H9 (cell line): ENCODE measurements around the gene SUN1. TPM values are rescaled to one million over a fixed set of nuclear protein-coding genes. Genes with fewer than 3 reads are reported as not detected.

Source experiments
- DNase-seq: peaks from one replicate; pipeline ENCODE4 v3.0.0-alpha.2; 2017
- H2AFZ ChIP-seq: one replicate; pipeline ENCODE4 v1.6.1; 2013; ENCODE audit warnings: mild to moderate bottlenecking, low read length, control low read depth, moderate library complexity
- H2AK5ac ChIP-seq: 2 replicates; pipeline ENCODE4 v1.6.1; 2013; ENCODE audit warnings: low read length, control low read depth, mixed read lengths; ENCODE audit not compliant: insufficient read length
- H2BK120ac ChIP-seq: one replicate; pipeline ENCODE4 v1.6.1; 2013; ENCODE audit warnings: low read depth, mild to moderate bottlenecking, low read length, control low read depth, inconsistent platforms; ENCODE audit not compliant: poor library complexity, severe bottlenecking
- H2BK12ac ChIP-seq: 2 replicates; pipeline ENCODE4 v1.6.1; 2013; ENCODE audit warnings: low read length, control low read depth, mixed read lengths, low read depth; ENCODE audit not compliant: insufficient read length
- H2BK15ac ChIP-seq: 2 replicates; pipeline ENCODE4 v1.6.1; 2013; ENCODE audit warnings: low read depth, low read length, control low read depth
- H2BK20ac ChIP-seq: one replicate; pipeline ENCODE4 v1.6.1; 2013; ENCODE audit warnings: low read depth, mild to moderate bottlenecking, low read length, control low read depth, inconsistent platforms; ENCODE audit not compliant: poor library complexity, severe bottlenecking
- H2BK5ac ChIP-seq: 2 replicates; pipeline ENCODE4 v1.6.1; 2013; ENCODE audit warnings: low read length, control low read depth, mixed read lengths; ENCODE audit not compliant: insufficient read length
- H3K14ac ChIP-seq: 2 replicates; pipeline ENCODE4 v1.6.1; 2013; ENCODE audit warnings: low read length, control low read depth; ENCODE audit not compliant: insufficient read depth
- H3K18ac ChIP-seq: 2 replicates; pipeline ENCODE4 v1.6.1; 2013; ENCODE audit warnings: low read depth, mild to moderate bottlenecking, mixed read lengths, low read length, control low read depth; ENCODE audit not compliant: insufficient read length
- H3K23ac ChIP-seq: 2 replicates; pipeline ENCODE4 v1.6.1; 2013; ENCODE audit warnings: low read length, control low read depth, mixed read lengths, low read depth; ENCODE audit not compliant: insufficient read length
- H3K23me2 ChIP-seq: 2 replicates; pipeline ENCODE4 v1.6.1; 2013; ENCODE audit warnings: low read depth, mild to moderate bottlenecking, mixed read lengths, low read length, control low read depth; ENCODE audit not compliant: insufficient read length, poor library complexity, severe bottlenecking
- H3K27ac ChIP-seq: 2 replicates; pipeline ENCODE4 v1.5.1; 2013; ENCODE audit warnings: low read length, control low read depth, mixed read lengths, low read depth; ENCODE audit not compliant: insufficient read length
- H3K27me3 ChIP-seq: 2 replicates; pipeline ENCODE4 v1.6.1; 2013; ENCODE audit warnings: low read length, control low read depth, inconsistent platforms; ENCODE audit not compliant: insufficient read depth
- H3K4ac ChIP-seq: 2 replicates; pipeline ENCODE4 v1.6.1; 2013; ENCODE audit warnings: low read depth, mild to moderate bottlenecking, control low read depth, inconsistent platforms, low read length, moderate library complexity
- H3K4me1 ChIP-seq: 2 replicates; pipeline ENCODE4 v1.6.1; 2013; ENCODE audit warnings: low read length, control low read depth, inconsistent platforms; ENCODE audit not compliant: insufficient read depth
- H3K4me2 ChIP-seq: 2 replicates; pipeline ENCODE4 v1.6.1; 2013; ENCODE audit warnings: low read length, control low read depth, mixed read lengths; ENCODE audit not compliant: insufficient read length, insufficient read depth
- H3K56ac ChIP-seq: 2 replicates; pipeline ENCODE4 v1.6.1; 2013; ENCODE audit warnings: low read depth, mild to moderate bottlenecking, mixed read lengths, low read length, control low read depth; ENCODE audit not compliant: insufficient read length
- H3K79me1 ChIP-seq: 2 replicates; pipeline ENCODE4 v1.6.1; 2013; ENCODE audit warnings: low read depth, mild to moderate bottlenecking, moderate library complexity, low read length, control low read depth, inconsistent platforms; ENCODE audit not compliant: insufficient read depth, poor library complexity, severe bottlenecking
- H3K79me2 ChIP-seq: 2 replicates; pipeline ENCODE4 v1.6.1; 2013; ENCODE audit warnings: low read length, control low read depth, inconsistent platforms; ENCODE audit not compliant: insufficient read depth
- H3K9ac ChIP-seq: 2 replicates; pipeline ENCODE4 v1.6.1; 2013; ENCODE audit warnings: low read length, control low read depth, mixed read lengths; ENCODE audit not compliant: insufficient read length; ENCODE audit errors: extremely low read depth
- H3K9me3 ChIP-seq: one replicate; pipeline ENCODE4 v1.6.1; 2013; ENCODE audit warnings: low read depth, low read length, inconsistent platforms; ENCODE audit not compliant: control insufficient read depth
- H3T11ph ChIP-seq: one replicate; pipeline ENCODE4 v1.6.1; 2013; ENCODE audit warnings: mild to moderate bottlenecking, low read length, control low read depth, inconsistent platforms
- H4K20me1 ChIP-seq: one replicate; pipeline ENCODE4 v1.6.1; 2013; ENCODE audit not compliant: control insufficient read depth, insufficient read length, insufficient read depth
- H4K5ac ChIP-seq: 2 replicates; pipeline ENCODE4 v1.6.1; 2013; ENCODE audit warnings: low read depth, mild to moderate bottlenecking, mixed read lengths, low read length, control low read depth; ENCODE audit not compliant: insufficient read length
- H4K8ac ChIP-seq: replicated peaks from 2 replicates; pipeline ENCODE4 v1.6.1; 2013; ENCODE audit warnings: low read length, control low read depth, mixed read lengths, low read depth; ENCODE audit not compliant: insufficient read length
- H4K91ac ChIP-seq: 2 replicates; pipeline ENCODE4 v1.6.1; 2013; ENCODE audit warnings: low read depth, mild to moderate bottlenecking, moderate library complexity, mixed read lengths, low read length, control low read depth; ENCODE audit not compliant: insufficient read length
- H3K27ac Mint-ChIP-seq, 3 experiments: 2 replicates in 2 of 3; 3 replicates in 1 of 3; pipeline ENCODE4 v1.8.0; 2020 to 2021; ENCODE audit warnings: mixed read lengths in 3 of 3, mild to moderate bottlenecking in 1 of 3, moderate library complexity in 1 of 3
- H3K27me3 Mint-ChIP-seq: 2 replicates; pipeline ENCODE4 v1.8.0; 2021; ENCODE audit warnings: low read depth, mild to moderate bottlenecking, moderate library complexity, mixed read lengths
- H3K36me3 Mint-ChIP-seq, 3 experiments: 2 replicates in 2 of 3; 3 replicates in 1 of 3; pipeline ENCODE4 v1.8.0; 2020 to 2021; ENCODE audit warnings: low read depth in 3 of 3, mixed read lengths in 3 of 3; ENCODE audit not compliant: insufficient read depth in 1 of 3
- H3K4me1 Mint-ChIP-seq, 2 experiments: 2 replicates each; pipeline ENCODE4 v1.8.0; 2020; ENCODE audit warnings: mixed read lengths in 2 of 2
- H3K4me3 Mint-ChIP-seq, 2 experiments: 2 replicates in 1 of 2; 3 replicates in 1 of 2; pipeline ENCODE4 v1.8.0; 2020 to 2021; ENCODE audit warnings: mild to moderate bottlenecking in 2 of 2, mixed read lengths in 2 of 2, moderate library complexity in 1 of 2
- H3K9me3 Mint-ChIP-seq, 2 experiments: 2 replicates in 1 of 2; 3 replicates in 1 of 2; pipeline ENCODE4 v1.8.0; 2020; ENCODE audit warnings: mild to moderate bottlenecking in 2 of 2, mixed read lengths in 2 of 2, moderate library complexity in 1 of 2
- CTCF ChIP-seq: fragments of 200-600 bp; sonication (generic); conservative IDR thresholded peaks from 3 replicates; pipeline ENCODE4 v1.8.0; 2021; ENCODE audit warnings: antibody characterized with exemption, mild to moderate bottlenecking
- WGBS: extraction: QIAGEN DNeasy Blood & Tissue Kit; methylation state at CpG from one replicate; pipeline ENCODE4 v1.1.7; 2013; ENCODE audit warnings: missing lambda C conversion rate, low lambda C conversion rate, mixed read lengths; ENCODE audit not compliant: insufficient read length; ENCODE audit errors: extremely low coverage; 5-methylcytosine and 5-hydroxymethylcytosine counted together
- total RNA-seq: library from RNA; stranded (reverse); gene quantifications from 2 replicates; pipeline ENCODE4 v1.2.1, GENCODE V29; 2021

SUN1 gene
- total RNA-seq, 1 experiment from 2014 or later = 118 TPM

GRCh38 chr7:904847-905246 is 72.6 kb downstream of the SUN1 start:
- Mint-ChIP-seq H3K4me1 (peaks cover 2 to 5% of the 10 kb centered on the region in 2 experiments; a peak in 1 of 4 replicates), H3K9me3 (no peaks in the 10 kb centered on the region; a peak in 1 of 5 replicates), H3K27me3 (peaks cover 23% of the 10 kb centered on the region), H3K36me3 (no peaks in the 10 kb centered on the region), H3K27ac (no peak overlapping the region), H3K4me3 (no peak overlapping the region)
- Histone ChIP-seq H4K8ac (no peak overlapping the region), H3K56ac (no peak overlapping the region), H3K23me2 (peaks cover 3% of the 10 kb centered on the region), H3K23ac (no peak overlapping the region), H3K18ac (no peak overlapping the region), H4K5ac (no peak overlapping the region), H2BK20ac (no peak overlapping the region), H2AK5ac (no peak overlapping the region), H2BK5ac (no peak overlapping the region), H4K91ac (no peak overlapping the region), H3K9me3 (no peaks in the 10 kb centered on the region), H2BK120ac (no peak overlapping the region), H3K4me2 (no peak overlapping the region), H3K14ac (no peak overlapping the region), H3K4ac (no peak overlapping the region), H3K27me3 (no peaks in the 10 kb centered on the region; the same call in 1 of the 2 replicates), H2BK15ac (no peak overlapping the region), H3T11ph (no peak overlapping the region), H2BK12ac (no peak overlapping the region), H3K79me2 (no peaks in the 10 kb centered on the region), H4K20me1 (no peaks in the 10 kb centered on the region), H3K4me1 (no peaks in the 10 kb centered on the region), H3K79me1 (no peaks in the 10 kb centered on the region), H3K9ac (no peak overlapping the region), H3K27ac (no peak overlapping the region), H2AFZ (no peak overlapping the region)
- WGBS = no CpG with 5 or more reads among the region's 20 CpGs
- TF ChIP-seq CTCF = no peak
- DNase-seq = no peak
